K562 (cell line): Measurements from ENCODE around the gene FASTK. TPM values are rescaled to one million over a fixed set of nuclear protein-coding genes. Genes with fewer than 3 reads are reported as not detected.

Experiments used
- BRD9 ChIP-seq: fragments of 450-650 bp; IDR thresholded peaks from 2 replicates; pipeline ENCODE4 v1.6.1; 2018; ENCODE audit warnings: low read depth; ENCODE audit not compliant: partially characterized antibody
- FOXJ3 ChIP-seq: sonication (generic); formaldehyde crosslinking; IDR thresholded peaks from 2 replicates; pipeline ENCODE4 v1.4.0; 2020; ENCODE audit warnings: mild to moderate bottlenecking, missing genetic modification reagents
- HEY1 ChIP-seq: fragments of 250-450 bp; sonication (Bioruptor Pico); IDR thresholded peaks from 2 replicates; pipeline ENCODE4 v1.5.0; 2020; ENCODE audit warnings: mild to moderate bottlenecking, moderate library complexity, borderline replicate concordance
- JUN ChIP-seq, 2 experiments: sonication (generic) in 1 of 2; formaldehyde crosslinking in 1 of 2; IDR thresholded peaks; 2 replicates each; pipeline versions ENCODE4 v1.6.1 to v1.8.0; 2012 to 2022; ENCODE audit warnings: borderline replicate concordance in 2 of 2, mild to moderate bottlenecking in 2 of 2, improper control_type of control experiment in 1 of 2, low read depth in 1 of 2, low read length in 1 of 2, missing genetic modification reagents in 1 of 2
- MTF1 ChIP-seq: fragments of 250-450 bp; sonication (Bioruptor Pico); IDR thresholded peaks from 2 replicates; pipeline ENCODE4 v1.9.0; 2021; ENCODE audit warnings: moderate library complexity, mild to moderate bottlenecking, inconsistent platforms, borderline replicate concordance
- SRSF9 ChIP-seq: fragments of 200-400 bp; formaldehyde crosslinking; IDR thresholded peaks from 2 replicates; pipeline ENCODE4 v1.6.1; 2017; ENCODE audit warnings: low read depth, low read length, borderline replicate concordance
- WHSC1 ChIP-seq: IDR thresholded peaks from one replicate; pipeline ENCODE4 v1.6.1; 2012; ENCODE audit warnings: low read length, control low read depth, inconsistent platforms
- polyA plus RNA-seq, 8 experiments: library from polyadenylated mRNA; depleted of rRNA in 4 of 8; stranded (reverse) in 5 of 8; unstranded in 3 of 8; fragments of >200 nt; fragmentation: Nextera tagmentation in 2 of 8; fragmentation: Illumina TruSeq in 1 of 8; extraction: Ambion mirVana in 2 of 8; extraction: Trizol in 1 of 8; gene quantifications; 2 replicates each; pipeline versions ENCODE4 v1.2.1 to v1.2.3, GENCODE V29; 2011 to 2014; ENCODE audit warnings: inconsistent platforms in 1 of 8, missing spikeins in 1 of 8
- total RNA-seq, 7 experiments: library from RNA; depleted of rRNA in 6 of 7; stranded (reverse); fragments of >200 nt in 6 of 7; fragmentation: Illumina TruSeq in 2 of 7; extraction: Trizol in 2 of 7; gene quantifications; 2 replicates each; pipeline versions ENCODE4 v1.2.1 to v1.2.3, GENCODE V29; 2011 to 2021; ENCODE audit warnings: low replicate concordance in 1 of 7
- TF ChIP-seq, protein P1 (sequence below): sonication (generic); formaldehyde crosslinking; IDR thresholded peaks from 2 replicates; pipeline ENCODE4 v1.8.1; 2023; ENCODE audit warnings: mild to moderate bottlenecking, missing genetic modification reagents
- TF ChIP-seq, protein P2 (sequence below): fragments of 450-650 bp; formaldehyde crosslinking; IDR thresholded peaks from 2 replicates; pipeline ENCODE4 v1.4.0; 2020; ENCODE audit warnings: mild to moderate bottlenecking, moderate library complexity
- TF ChIP-seq, protein P3 (sequence below): sonication (generic); formaldehyde crosslinking; IDR thresholded peaks from 2 replicates; pipeline ENCODE4 v1.8.0; 2022; ENCODE audit warnings: mild to moderate bottlenecking, missing genetic modification reagents
- TF ChIP-seq, protein P4 (sequence below): fragments of 450-650 bp; IDR thresholded peaks from 2 replicates; pipeline ENCODE4 v1.6.1; 2016; ENCODE audit warnings: mild to moderate bottlenecking, moderate library complexity

FASTK gene
- total and polyA plus RNA-seq, 9 of the 15 experiments (the other 6 are each of a cell fraction or from before 2014, with no cell fraction given) = 0.51 to 150 (median 48.2) TPM

DNA sequence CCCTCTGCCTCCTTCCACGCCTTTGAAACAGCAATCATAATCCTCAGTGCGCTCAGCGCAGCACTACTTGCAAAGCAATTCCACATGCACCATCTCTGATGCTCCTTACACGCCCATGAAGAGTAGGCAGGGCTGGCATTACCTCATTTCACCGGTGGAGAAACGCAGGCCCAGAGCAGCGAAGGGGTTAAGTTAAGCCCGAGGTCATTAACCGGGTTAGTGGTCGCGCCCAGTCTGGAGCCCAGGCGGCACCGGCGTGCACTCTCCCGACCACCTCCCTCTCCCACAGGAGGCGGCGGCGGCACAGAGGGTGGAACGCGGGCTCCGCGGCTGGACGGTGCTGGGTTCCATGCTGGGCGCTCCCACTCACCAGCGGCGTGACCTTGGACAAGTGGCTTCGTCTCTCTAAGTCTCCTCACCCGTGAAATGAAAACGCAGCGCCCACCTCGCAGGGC, 515 bp downstream of the FASTK start (continued):
- TF ChIP-seq MTF1 (CRISPR knock-in tag) (no peak), WHSC1 (no peak), BRD9 (no peak), HEY1 (CRISPR knock-in tag) (no peak), FOXJ3 (CRISPR knock-in tag) (no peak), SRSF9 (no peak), JUN (IDR thresholded peaks at IDR 0.05; ENCODE audit: borderline replicate concordance, low read depth, low read length) (no peak), JUN (CRISPR knock-in tag; IDR thresholded peaks at IDR 0.05; ENCODE audit: borderline replicate concordance) (peak; percentile 83)
- TF ChIP-seq, protein P1, sequence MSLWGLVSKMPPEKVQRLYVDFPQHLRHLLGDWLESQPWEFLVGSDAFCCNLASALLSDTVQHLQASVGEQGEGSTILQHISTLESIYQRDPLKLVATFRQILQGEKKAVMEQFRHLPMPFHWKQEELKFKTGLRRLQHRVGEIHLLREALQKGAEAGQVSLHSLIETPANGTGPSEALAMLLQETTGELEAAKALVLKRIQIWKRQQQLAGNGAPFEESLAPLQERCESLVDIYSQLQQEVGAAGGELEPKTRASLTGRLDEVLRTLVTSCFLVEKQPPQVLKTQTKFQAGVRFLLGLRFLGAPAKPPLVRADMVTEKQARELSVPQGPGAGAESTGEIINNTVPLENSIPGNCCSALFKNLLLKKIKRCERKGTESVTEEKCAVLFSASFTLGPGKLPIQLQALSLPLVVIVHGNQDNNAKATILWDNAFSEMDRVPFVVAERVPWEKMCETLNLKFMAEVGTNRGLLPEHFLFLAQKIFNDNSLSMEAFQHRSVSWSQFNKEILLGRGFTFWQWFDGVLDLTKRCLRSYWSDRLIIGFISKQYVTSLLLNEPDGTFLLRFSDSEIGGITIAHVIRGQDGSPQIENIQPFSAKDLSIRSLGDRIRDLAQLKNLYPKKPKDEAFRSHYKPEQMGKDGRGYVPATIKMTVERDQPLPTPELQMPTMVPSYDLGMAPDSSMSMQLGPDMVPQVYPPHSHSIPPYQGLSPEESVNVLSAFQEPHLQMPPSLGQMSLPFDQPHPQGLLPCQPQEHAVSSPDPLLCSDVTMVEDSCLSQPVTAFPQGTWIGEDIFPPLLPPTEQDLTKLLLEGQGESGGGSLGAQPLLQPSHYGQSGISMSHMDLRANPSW = no peak
- TF ChIP-seq, protein P2, sequence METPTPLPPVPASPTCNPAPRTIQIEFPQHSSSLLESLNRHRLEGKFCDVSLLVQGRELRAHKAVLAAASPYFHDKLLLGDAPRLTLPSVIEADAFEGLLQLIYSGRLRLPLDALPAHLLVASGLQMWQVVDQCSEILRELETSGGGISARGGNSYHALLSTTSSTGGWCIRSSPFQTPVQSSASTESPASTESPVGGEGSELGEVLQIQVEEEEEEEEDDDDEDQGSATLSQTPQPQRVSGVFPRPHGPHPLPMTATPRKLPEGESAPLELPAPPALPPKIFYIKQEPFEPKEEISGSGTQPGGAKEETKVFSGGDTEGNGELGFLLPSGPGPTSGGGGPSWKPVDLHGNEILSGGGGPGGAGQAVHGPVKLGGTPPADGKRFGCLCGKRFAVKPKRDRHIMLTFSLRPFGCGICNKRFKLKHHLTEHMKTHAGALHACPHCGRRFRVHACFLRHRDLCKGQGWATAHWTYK (CRISPR knock-in tag) = no peak
- TF ChIP-seq, protein P3, sequence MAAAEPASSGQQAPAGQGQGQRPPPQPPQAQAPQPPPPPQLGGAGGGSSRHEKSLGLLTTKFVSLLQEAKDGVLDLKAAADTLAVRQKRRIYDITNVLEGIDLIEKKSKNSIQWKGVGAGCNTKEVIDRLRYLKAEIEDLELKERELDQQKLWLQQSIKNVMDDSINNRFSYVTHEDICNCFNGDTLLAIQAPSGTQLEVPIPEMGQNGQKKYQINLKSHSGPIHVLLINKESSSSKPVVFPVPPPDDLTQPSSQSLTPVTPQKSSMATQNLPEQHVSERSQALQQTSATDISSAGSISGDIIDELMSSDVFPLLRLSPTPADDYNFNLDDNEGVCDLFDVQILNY (CRISPR knock-in tag) = no peak
- TF ChIP-seq, protein P4, sequence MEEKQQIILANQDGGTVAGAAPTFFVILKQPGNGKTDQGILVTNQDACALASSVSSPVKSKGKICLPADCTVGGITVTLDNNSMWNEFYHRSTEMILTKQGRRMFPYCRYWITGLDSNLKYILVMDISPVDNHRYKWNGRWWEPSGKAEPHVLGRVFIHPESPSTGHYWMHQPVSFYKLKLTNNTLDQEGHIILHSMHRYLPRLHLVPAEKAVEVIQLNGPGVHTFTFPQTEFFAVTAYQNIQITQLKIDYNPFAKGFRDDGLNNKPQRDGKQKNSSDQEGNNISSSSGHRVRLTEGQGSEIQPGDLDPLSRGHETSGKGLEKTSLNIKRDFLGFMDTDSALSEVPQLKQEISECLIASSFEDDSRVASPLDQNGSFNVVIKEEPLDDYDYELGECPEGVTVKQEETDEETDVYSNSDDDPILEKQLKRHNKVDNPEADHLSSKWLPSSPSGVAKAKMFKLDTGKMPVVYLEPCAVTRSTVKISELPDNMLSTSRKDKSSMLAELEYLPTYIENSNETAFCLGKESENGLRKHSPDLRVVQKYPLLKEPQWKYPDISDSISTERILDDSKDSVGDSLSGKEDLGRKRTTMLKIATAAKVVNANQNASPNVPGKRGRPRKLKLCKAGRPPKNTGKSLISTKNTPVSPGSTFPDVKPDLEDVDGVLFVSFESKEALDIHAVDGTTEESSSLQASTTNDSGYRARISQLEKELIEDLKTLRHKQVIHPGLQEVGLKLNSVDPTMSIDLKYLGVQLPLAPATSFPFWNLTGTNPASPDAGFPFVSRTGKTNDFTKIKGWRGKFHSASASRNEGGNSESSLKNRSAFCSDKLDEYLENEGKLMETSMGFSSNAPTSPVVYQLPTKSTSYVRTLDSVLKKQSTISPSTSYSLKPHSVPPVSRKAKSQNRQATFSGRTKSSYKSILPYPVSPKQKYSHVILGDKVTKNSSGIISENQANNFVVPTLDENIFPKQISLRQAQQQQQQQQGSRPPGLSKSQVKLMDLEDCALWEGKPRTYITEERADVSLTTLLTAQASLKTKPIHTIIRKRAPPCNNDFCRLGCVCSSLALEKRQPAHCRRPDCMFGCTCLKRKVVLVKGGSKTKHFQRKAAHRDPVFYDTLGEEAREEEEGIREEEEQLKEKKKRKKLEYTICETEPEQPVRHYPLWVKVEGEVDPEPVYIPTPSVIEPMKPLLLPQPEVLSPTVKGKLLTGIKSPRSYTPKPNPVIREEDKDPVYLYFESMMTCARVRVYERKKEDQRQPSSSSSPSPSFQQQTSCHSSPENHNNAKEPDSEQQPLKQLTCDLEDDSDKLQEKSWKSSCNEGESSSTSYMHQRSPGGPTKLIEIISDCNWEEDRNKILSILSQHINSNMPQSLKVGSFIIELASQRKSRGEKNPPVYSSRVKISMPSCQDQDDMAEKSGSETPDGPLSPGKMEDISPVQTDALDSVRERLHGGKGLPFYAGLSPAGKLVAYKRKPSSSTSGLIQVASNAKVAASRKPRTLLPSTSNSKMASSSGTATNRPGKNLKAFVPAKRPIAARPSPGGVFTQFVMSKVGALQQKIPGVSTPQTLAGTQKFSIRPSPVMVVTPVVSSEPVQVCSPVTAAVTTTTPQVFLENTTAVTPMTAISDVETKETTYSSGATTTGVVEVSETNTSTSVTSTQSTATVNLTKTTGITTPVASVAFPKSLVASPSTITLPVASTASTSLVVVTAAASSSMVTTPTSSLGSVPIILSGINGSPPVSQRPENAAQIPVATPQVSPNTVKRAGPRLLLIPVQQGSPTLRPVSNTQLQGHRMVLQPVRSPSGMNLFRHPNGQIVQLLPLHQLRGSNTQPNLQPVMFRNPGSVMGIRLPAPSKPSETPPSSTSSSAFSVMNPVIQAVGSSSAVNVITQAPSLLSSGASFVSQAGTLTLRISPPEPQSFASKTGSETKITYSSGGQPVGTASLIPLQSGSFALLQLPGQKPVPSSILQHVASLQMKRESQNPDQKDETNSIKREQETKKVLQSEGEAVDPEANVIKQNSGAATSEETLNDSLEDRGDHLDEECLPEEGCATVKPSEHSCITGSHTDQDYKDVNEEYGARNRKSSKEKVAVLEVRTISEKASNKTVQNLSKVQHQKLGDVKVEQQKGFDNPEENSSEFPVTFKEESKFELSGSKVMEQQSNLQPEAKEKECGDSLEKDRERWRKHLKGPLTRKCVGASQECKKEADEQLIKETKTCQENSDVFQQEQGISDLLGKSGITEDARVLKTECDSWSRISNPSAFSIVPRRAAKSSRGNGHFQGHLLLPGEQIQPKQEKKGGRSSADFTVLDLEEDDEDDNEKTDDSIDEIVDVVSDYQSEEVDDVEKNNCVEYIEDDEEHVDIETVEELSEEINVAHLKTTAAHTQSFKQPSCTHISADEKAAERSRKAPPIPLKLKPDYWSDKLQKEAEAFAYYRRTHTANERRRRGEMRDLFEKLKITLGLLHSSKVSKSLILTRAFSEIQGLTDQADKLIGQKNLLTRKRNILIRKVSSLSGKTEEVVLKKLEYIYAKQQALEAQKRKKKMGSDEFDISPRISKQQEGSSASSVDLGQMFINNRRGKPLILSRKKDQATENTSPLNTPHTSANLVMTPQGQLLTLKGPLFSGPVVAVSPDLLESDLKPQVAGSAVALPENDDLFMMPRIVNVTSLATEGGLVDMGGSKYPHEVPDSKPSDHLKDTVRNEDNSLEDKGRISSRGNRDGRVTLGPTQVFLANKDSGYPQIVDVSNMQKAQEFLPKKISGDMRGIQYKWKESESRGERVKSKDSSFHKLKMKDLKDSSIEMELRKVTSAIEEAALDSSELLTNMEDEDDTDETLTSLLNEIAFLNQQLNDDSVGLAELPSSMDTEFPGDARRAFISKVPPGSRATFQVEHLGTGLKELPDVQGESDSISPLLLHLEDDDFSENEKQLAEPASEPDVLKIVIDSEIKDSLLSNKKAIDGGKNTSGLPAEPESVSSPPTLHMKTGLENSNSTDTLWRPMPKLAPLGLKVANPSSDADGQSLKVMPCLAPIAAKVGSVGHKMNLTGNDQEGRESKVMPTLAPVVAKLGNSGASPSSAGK = no peak
